GM12872 (cell line): ENCODE data around the gene ADAMTS2.

Source experiments
- CTCF ChIP-seq: IDR thresholded peaks from 3 replicates; pipeline ENCODE4 v1.5.1; 2011; ENCODE audit warnings: low read depth, mild to moderate bottlenecking, low read length, moderate library complexity; ENCODE audit not compliant: insufficient read depth

ADAMTS2 gene

GRCh38 chr5:179369530-179369884, 24.2 kb upstream of the ADAMTS2 start:
- TF ChIP-seq CTCF: no peak

GRCh38 chr5:179368806-179369529, 23.7 kb upstream of the ADAMTS2 start:
- no peak for TF ChIP-seq CTCF

- no peak for TF ChIP-seq CTCF
These were observed 23.0 kb upstream of the ADAMTS2 start for GRCh38 chr5:179368126-179368805.

GRCh38 chr5:179367491-179367890, 22.2 kb upstream of the ADAMTS2 start:
- no peak for TF ChIP-seq CTCF

- TF ChIP-seq CTCF: no peak
These were observed 17.1 kb upstream of the ADAMTS2 start for GRCh38 chr5:179362355-179362754.

- no peak for TF ChIP-seq CTCF
These were observed 15.9 kb upstream of the ADAMTS2 start for GRCh38 chr5:179361037-179361603.

GRCh38 chr5:179357031-179357430, 11.8 kb upstream of the ADAMTS2 start:
- TF ChIP-seq CTCF: no peak
